Fibroblast of lung (primary cell): ENCODE measurements around the gene ZAR1L. TPM values are rescaled to one million over a fixed set of nuclear protein-coding genes. Genes with fewer than 3 reads are reported as not detected.
A peak's percentile ranks its signal among the peaks of the same experiment; 100 is the strongest.

ENCODE experiments used
- DNase-seq, 2 donors: peaks; one replicate each; pipeline versions ENCODE4 v3.0.0 to v3.0.0-alpha.2; 2010; ENCODE audit warnings: low read depth in 2 of 2
- H2AFZ ChIP-seq: 2 replicates; pipeline ENCODE4 v1.5.1; 2012; ENCODE audit warnings: low read length, control low read depth, inconsistent platforms
- H3K27ac ChIP-seq: 2 replicates; pipeline ENCODE4 v1.5.1; 2011; ENCODE audit warnings: low read length, control low read depth; ENCODE audit not compliant: insufficient read depth
- H3K27me3 ChIP-seq: 2 replicates; pipeline ENCODE4 v1.5.1; 2011; ENCODE audit warnings: mild to moderate bottlenecking, low read length; ENCODE audit not compliant: control insufficient read depth, insufficient read depth
- H3K36me3 ChIP-seq: 2 replicates; pipeline ENCODE4 v1.5.1; 2011; ENCODE audit warnings: low read length; ENCODE audit not compliant: control insufficient read depth, insufficient read depth
- H3K4me1 ChIP-seq: 2 replicates; pipeline ENCODE4 v1.5.1; 2011; ENCODE audit warnings: low read length; ENCODE audit not compliant: control insufficient read depth, insufficient read depth; ENCODE audit errors: extremely low read depth
- H3K4me2 ChIP-seq: 2 replicates; pipeline ENCODE4 v1.5.1; 2011; ENCODE audit warnings: low read length, control low read depth; ENCODE audit not compliant: insufficient read depth; ENCODE audit errors: extremely low read depth
- H3K4me3 ChIP-seq, 4 experiments: fragments of 200-600 bp in 1 of 4; sonication (generic) in 1 of 4; replicated peaks in 1 of 4; 2 replicates each; pipeline ENCODE4 v1.5.1; 2011 to 2016; ENCODE audit warnings: low read length in 4 of 4, low read depth in 3 of 4, mild to moderate bottlenecking in 3 of 4, control low read depth in 2 of 4, inconsistent platforms in 1 of 4, mixed read lengths in 1 of 4; ENCODE audit not compliant: insufficient read depth in 1 of 4; ENCODE audit errors: control extremely low read depth in 1 of 4
- H3K79me2 ChIP-seq: 2 replicates; pipeline ENCODE4 v1.5.1; 2012; ENCODE audit warnings: mild to moderate bottlenecking, low read length, inconsistent platforms; ENCODE audit not compliant: control insufficient read depth, insufficient read depth
- H3K9ac ChIP-seq: 2 replicates; pipeline ENCODE4 v1.5.1; 2011; ENCODE audit warnings: mild to moderate bottlenecking, low read length, control low read depth; ENCODE audit not compliant: insufficient read depth
- H3K9me3 ChIP-seq: 2 replicates; pipeline ENCODE4 v1.5.1; 2012; ENCODE audit warnings: low read depth, low read length; ENCODE audit not compliant: control insufficient read depth, insufficient read depth
- H4K20me1 ChIP-seq: 2 replicates; pipeline ENCODE4 v1.5.1; 2011; ENCODE audit warnings: low read length; ENCODE audit not compliant: control insufficient read depth, insufficient read depth; ENCODE audit errors: extremely low read depth
- CTCF ChIP-seq, 2 donors: IDR thresholded peaks in 1 of 2; conservative IDR thresholded peaks in 1 of 2; 1 replicate in 1 of 2; 2 replicates in 1 of 2; pipeline ENCODE4 v1.5.1; 2011 to 2012; ENCODE audit warnings: low read length in 2 of 2, control low read depth in 1 of 2, inconsistent platforms in 1 of 2, low read depth in 1 of 2, mild to moderate bottlenecking in 1 of 2
- EZH2 ChIP-seq: IDR thresholded peaks from 2 replicates; pipeline ENCODE4 v1.5.1; 2012; ENCODE audit warnings: low read length, control low read depth, mild to moderate bottlenecking; ENCODE audit errors: missing control alignments
- polyA plus RNA-seq, 2 donors: library from polyadenylated mRNA; depleted of rRNA in 1 of 2; stranded (reverse) in 1 of 2; unstranded in 1 of 2; fragments of >200 nt; gene quantifications; 2 replicates each; pipeline ENCODE4 v1.2.1, GENCODE V29; 2011 to 2012; ENCODE audit warnings: missing spikeins in 1 of 2
- total RNA-seq: library from RNA; depleted of rRNA; stranded (reverse); fragments of >200 nt; gene quantifications from 2 replicates; pipeline ENCODE4 v1.2.1, GENCODE V29; 2014

Gene ZAR1L
- total and polyA plus RNA-seq, 2 donors (not counting 1 experiment from before 2014, with no cell fraction given), result not detected

DNA sequence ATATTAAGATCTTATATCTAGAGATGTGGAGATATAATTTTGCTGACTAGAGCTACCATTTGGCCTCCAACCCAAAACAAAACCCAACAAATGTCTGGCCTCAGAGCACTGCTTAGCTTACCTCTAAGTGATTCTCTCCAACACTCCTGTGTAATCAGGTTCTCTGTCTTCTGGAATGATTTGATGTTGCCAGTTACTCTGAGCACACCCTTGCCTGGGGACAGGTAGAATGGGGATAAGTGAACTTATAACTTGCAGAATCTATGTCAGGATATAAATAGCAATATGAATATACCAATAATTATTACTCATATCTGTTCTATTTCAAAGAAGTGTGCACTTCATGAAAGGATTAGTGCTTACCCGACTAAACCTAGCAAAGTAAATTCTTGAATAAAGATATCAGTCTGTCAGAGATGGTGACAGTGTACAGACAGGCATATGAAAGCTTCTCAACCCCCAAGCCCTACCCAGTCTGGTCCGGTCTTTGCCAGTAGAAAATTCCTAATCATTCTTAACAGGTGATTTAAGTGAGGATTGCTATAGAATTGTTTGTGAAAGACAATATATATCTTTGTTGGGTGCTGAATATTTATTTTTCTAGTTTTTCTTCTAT is 33.0 kb downstream of the ZAR1L start:
- no peak overlapping the region for H3K27ac ChIP-seq
- no peak for TF ChIP-seq CTCF (conservative IDR thresholded peaks at IDR 0.05 in 1 of 2, IDR thresholded peaks at IDR 0.05 in 1 of 2; ENCODE audit: low read depth in 1 of 2, low read length in 2 of 2)
- TF ChIP-seq EZH2, result no peak
- H3K9ac ChIP-seq, result no peak overlapping the region
- no peaks in the 10 kb centered on the region for H3K27me3 ChIP-seq
- no peaks in the 10 kb centered on the region for H3K79me2 ChIP-seq
- H4K20me1 ChIP-seq, result no peaks in the 10 kb centered on the region
- no peak overlapping the region for H3K4me2 ChIP-seq
- no peak overlapping the region for H2AFZ ChIP-seq
- DNase-seq, result no peak
- no peaks in the 10 kb centered on the region for H3K9me3 ChIP-seq
- H3K4me3 ChIP-seq, result no peak overlapping the region
- H3K36me3 ChIP-seq, result no peaks in the 10 kb centered on the region
- peaks cover 2% of the 10 kb centered on the region for H3K4me1 ChIP-seq

GRCh38 chr13:32281096-32281495 is 34.1 kb downstream of the ZAR1L start:
- no peaks in the 10 kb centered on the region for H3K27me3 ChIP-seq
- no peak overlapping the region for H2AFZ ChIP-seq
- DNase-seq, result no peak
- no peaks in the 10 kb centered on the region for H4K20me1 ChIP-seq
- H3K4me3 ChIP-seq, result no peak overlapping the region
- H3K9ac ChIP-seq, result no peak overlapping the region
- peaks cover 2% of the 10 kb centered on the region for H3K4me1 ChIP-seq
- no peak overlapping the region for H3K4me2 ChIP-seq
- no peak overlapping the region for H3K27ac ChIP-seq
- no peaks in the 10 kb centered on the region for H3K79me2 ChIP-seq
- TF ChIP-seq EZH2 (no peak), CTCF (conservative IDR thresholded peaks at IDR 0.05 in 1 of 2, IDR thresholded peaks at IDR 0.05 in 1 of 2; ENCODE audit: low read depth in 1 of 2, low read length in 2 of 2) (no peak)
- no peaks in the 10 kb centered on the region for H3K9me3 ChIP-seq
- H3K36me3 ChIP-seq, result no peaks in the 10 kb centered on the region

- no peaks in the 10 kb centered on the region for H3K36me3 ChIP-seq
- H3K4me3 ChIP-seq, result no peak overlapping the region
- no peaks in the 10 kb centered on the region for H3K79me2 ChIP-seq
- H3K9ac ChIP-seq, result no peak overlapping the region
- H3K27me3 ChIP-seq, result no peaks in the 10 kb centered on the region
- H3K27ac ChIP-seq, result no peak overlapping the region
- peak; percentile 54 to 87 for DNase-seq
- TF ChIP-seq CTCF (conservative IDR thresholded peaks at IDR 0.05 in 1 of 2, IDR thresholded peaks at IDR 0.05 in 1 of 2; ENCODE audit: low read depth in 1 of 2, low read length in 2 of 2), result no peak
- no peak for TF ChIP-seq EZH2
- no peaks in the 10 kb centered on the region for H3K4me1 ChIP-seq
- no peak overlapping the region for H3K4me2 ChIP-seq
- no peaks in the 10 kb centered on the region for H3K9me3 ChIP-seq
- H2AFZ ChIP-seq, result no peak overlapping the region
- no peaks in the 10 kb centered on the region for H4K20me1 ChIP-seq
Measured at GRCh38 chr13:32278426-32278825, 36.7 kb downstream of the ZAR1L start.
